Cardiac muscle cell (in vitro differentiated cells and primary cell): ENCODE results near the gene FA2H. TPM values are rescaled to one million over a fixed set of nuclear protein-coding genes. Genes with fewer than 3 reads are reported as not detected.
A peak's percentile ranks its signal among the peaks of the same experiment; 100 is the strongest.

Source experiments
- DNase-seq, 2 donors: peaks; one replicate each; pipeline versions ENCODE4 v3.0.0 to v3.0.0-alpha.2; 2010 to 2017; ENCODE audit warnings: low read depth in 1 of 2, low spot score in 1 of 2
- H3K27ac ChIP-seq: fragments of 200-600 bp; sonication (generic); 2 replicates; pipeline ENCODE4 v1.5.1; 2016
- H3K27me3 ChIP-seq: fragments of 200-600 bp; sonication (generic); 2 replicates; pipeline ENCODE4 v1.6.0; 2016; ENCODE audit warnings: control low read depth
- H3K36me3 ChIP-seq: fragments of 200-600 bp; sonication (generic); 2 replicates; pipeline ENCODE4 v1.5.1; 2016; ENCODE audit warnings: control low read depth
- H3K4me1 ChIP-seq: fragments of 200-600 bp; sonication (generic); 2 replicates; pipeline ENCODE4 v1.8.1; 2017; ENCODE audit warnings: low read depth, mild to moderate bottlenecking, mixed run types
- H3K4me3 ChIP-seq: fragments of 200-600 bp; sonication (generic); 2 replicates; pipeline ENCODE4 v1.5.1; 2016; ENCODE audit warnings: mild to moderate bottlenecking
- H3K9me3 ChIP-seq: fragments of 200-600 bp; sonication (generic); 2 replicates; pipeline ENCODE4 v1.5.1; 2017; ENCODE audit warnings: low read depth, mild to moderate bottlenecking, control low read depth
- polyA plus RNA-seq: library from polyadenylated mRNA; unstranded; fragments of >200 nt; fragmentation: Nextera tagmentation; extraction: Ambion mirVana; gene quantifications from 2 replicates; pipeline ENCODE4 v1.2.1, GENCODE V29; 2016
- total RNA-seq: library from RNA; depleted of rRNA; stranded (reverse); fragments of >200 nt; gene quantifications from 2 replicates; pipeline ENCODE4 v1.2.3, GENCODE V29; 2016
- TF ChIP-seq, protein P1 (sequence below): IDR thresholded peaks from 2 replicates; pipeline ENCODE4 v1.5.1; 2012; ENCODE audit warnings: low read depth, mild to moderate bottlenecking, low read length

The FA2H gene
- total and polyA plus RNA-seq, 2 experiments from 2014 or later, result 0.15 to 0.82 TPM

- DNase-seq, result no peak
- no peak overlapping the region for H3K27ac ChIP-seq
- no peaks in the 10 kb centered on the region for H3K9me3 ChIP-seq
- H3K36me3 ChIP-seq, result no peaks in the 10 kb centered on the region
- TF ChIP-seq, protein P1, sequence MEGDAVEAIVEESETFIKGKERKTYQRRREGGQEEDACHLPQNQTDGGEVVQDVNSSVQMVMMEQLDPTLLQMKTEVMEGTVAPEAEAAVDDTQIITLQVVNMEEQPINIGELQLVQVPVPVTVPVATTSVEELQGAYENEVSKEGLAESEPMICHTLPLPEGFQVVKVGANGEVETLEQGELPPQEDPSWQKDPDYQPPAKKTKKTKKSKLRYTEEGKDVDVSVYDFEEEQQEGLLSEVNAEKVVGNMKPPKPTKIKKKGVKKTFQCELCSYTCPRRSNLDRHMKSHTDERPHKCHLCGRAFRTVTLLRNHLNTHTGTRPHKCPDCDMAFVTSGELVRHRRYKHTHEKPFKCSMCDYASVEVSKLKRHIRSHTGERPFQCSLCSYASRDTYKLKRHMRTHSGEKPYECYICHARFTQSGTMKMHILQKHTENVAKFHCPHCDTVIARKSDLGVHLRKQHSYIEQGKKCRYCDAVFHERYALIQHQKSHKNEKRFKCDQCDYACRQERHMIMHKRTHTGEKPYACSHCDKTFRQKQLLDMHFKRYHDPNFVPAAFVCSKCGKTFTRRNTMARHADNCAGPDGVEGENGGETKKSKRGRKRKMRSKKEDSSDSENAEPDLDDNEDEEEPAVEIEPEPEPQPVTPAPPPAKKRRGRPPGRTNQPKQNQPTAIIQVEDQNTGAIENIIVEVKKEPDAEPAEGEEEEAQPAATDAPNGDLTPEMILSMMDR, result no peak
- no peaks in the 10 kb centered on the region for H3K27me3 ChIP-seq
- H3K4me1 ChIP-seq, result no peaks in the 10 kb centered on the region
- no peak overlapping the region for H3K4me3 ChIP-seq
Measured at GRCh38 chr16:74760007-74760767, 14.4 kb downstream of the FA2H start.

DNA sequence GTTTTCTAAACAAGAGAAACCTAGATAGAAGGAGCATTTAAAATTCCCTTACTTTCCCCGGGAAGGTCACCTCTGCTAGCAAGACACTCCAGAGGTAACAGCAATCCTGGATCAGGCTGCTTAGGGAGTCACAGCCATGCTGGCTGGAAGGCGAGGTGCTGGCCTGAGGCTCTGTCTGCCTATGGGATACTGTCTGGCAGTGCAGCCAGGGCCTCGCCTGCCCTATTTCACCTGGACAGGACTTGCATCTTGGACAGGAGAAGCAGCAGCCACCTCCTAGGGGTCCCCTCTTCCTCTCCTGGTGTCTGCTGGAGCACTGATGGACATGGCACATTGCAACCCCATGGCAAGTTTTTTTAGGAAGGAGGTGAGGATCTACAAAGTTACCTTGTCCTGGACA, 15.1 kb downstream of the FA2H start:
- no peaks in the 10 kb centered on the region for H3K9me3 ChIP-seq
- no peak for DNase-seq
- no peaks in the 10 kb centered on the region for H3K4me1 ChIP-seq
- TF ChIP-seq, protein P1, result no peak
- H3K27me3 ChIP-seq, result no peaks in the 10 kb centered on the region
- no peaks in the 10 kb centered on the region for H3K36me3 ChIP-seq
- no peak overlapping the region for H3K27ac ChIP-seq
- no peak overlapping the region for H3K4me3 ChIP-seq

DNA sequence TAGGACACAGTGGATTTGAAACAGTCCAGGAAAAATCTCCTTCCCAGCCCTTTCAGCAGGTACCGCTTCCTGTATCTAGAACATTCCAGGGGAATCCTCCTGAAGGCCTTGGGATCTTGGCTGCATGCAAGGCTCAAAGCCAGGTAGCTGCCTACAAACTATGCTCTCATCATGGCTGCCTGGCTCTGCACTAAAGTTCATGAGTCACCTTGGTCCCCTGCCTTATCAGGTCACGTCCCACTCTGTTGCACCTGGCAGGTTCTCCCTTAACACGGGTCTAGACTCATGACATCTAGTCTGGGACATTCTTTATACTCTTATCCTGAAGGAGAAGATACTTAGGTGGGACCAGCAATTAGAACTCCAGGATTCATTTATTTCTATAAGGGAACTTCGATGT, 15.8 kb downstream of the FA2H start:
- H3K27me3 ChIP-seq, result no peaks in the 10 kb centered on the region
- H3K4me1 ChIP-seq, result no peaks in the 10 kb centered on the region
- no peaks in the 10 kb centered on the region for H3K9me3 ChIP-seq
- DNase-seq, result no peak
- no peaks in the 10 kb centered on the region for H3K36me3 ChIP-seq
- H3K27ac ChIP-seq, result no peak overlapping the region
- TF ChIP-seq, protein P1, result no peak
- no peak overlapping the region for H3K4me3 ChIP-seq

DNA sequence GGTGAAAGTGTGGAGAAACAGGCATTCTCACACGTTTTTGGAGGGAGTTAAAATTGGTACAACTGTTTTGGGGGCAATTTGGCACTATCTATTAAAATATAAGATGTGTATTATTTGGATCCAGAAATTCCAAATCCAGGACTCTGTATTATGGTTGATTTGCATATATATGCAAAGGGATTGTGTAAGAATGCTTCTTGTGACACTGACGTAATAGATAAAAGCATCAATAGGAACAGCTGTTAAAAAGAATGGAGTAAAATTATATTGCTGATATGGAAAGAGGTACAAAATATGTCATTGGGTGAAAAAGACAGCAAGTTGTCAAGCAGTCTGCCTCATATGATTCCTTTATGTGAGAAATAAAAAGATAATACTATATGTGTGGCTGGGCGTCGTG, 17.3 kb downstream of the FA2H start:
- H3K36me3 ChIP-seq, result no peaks in the 10 kb centered on the region
- H3K4me1 ChIP-seq, result no peaks in the 10 kb centered on the region
- H3K27me3 ChIP-seq, result no peaks in the 10 kb centered on the region
- H3K4me3 ChIP-seq, result no peak overlapping the region
- TF ChIP-seq, protein P1, result no peak
- DNase-seq, result no peak
- H3K27ac ChIP-seq, result no peak overlapping the region
- H3K9me3 ChIP-seq, result no peaks in the 10 kb centered on the region

GRCh38 chr16:74756203-74756602, 18.4 kb downstream of the FA2H start:
- Histone ChIP-seq H3K27ac (no peak overlapping the region), H3K27me3 (no peaks in the 10 kb centered on the region), H3K36me3 (no peaks in the 10 kb centered on the region), H3K4me1 (no peaks in the 10 kb centered on the region), H3K9me3 (no peaks in the 10 kb centered on the region), H3K4me3 (no peak overlapping the region)
- peak in 1 of 2 donors; percentile 44 for DNase-seq
- TF ChIP-seq, protein P1, result no peak
